ENCODE measurements around the gene CAMTA1.

Gene CAMTA1

DNA sequence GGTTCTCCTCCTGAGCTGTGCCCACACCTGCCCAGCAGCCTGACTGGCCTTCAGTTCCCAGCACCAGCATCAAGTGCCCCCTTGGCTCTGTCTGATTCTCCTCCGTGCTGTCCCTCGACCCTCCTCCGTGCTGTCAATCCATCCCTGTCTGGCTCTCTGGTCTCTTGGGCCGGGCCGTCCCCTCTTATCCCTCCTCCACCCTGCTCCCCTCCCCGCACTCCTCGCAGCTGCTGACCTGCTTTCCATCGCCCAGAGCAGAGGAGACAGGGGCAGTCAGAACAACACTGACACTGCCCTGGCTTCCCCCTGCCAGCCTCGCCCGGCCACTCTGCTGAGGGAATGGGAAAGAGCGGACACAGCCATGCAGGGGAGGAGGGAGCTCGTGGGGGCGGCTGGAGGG lies 267.4 kb downstream of the CAMTA1 start:
- in situ Hi-C loops (cut with MboI; ENCODE audit: low sequenced_read_pairs) = loop anchor here (25.0 kb wide), 1 partner anchor 340 kb away; the partner anchor contains the start of gene DNAJC11

DNA sequence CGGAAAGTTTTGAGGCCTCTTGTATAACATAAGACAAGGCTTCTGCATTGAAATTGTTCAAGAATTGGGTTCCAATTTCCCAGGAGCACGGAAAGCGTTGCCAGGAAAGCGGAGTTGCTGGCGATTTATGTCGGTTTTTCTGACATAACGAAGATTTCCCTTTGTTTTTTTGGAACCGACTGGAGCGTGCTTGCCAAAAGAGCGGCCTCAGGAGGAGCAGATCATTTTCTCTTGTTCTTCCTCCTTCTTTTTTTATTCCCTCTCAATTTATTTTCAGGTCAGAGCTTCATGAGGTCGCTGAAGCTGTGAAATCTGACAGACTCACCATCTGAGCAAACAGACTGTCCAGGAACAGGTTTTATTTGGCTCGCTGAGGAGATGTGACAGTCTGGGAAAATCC lies 275.5 kb downstream of the CAMTA1 start:
- in situ Hi-C loops (cut with MboI; ENCODE audit: low sequenced_read_pairs) = loop anchor here (25.0 kb wide), 1 partner anchor 348 kb away; the partner anchor contains the start of gene DNAJC11

DNA sequence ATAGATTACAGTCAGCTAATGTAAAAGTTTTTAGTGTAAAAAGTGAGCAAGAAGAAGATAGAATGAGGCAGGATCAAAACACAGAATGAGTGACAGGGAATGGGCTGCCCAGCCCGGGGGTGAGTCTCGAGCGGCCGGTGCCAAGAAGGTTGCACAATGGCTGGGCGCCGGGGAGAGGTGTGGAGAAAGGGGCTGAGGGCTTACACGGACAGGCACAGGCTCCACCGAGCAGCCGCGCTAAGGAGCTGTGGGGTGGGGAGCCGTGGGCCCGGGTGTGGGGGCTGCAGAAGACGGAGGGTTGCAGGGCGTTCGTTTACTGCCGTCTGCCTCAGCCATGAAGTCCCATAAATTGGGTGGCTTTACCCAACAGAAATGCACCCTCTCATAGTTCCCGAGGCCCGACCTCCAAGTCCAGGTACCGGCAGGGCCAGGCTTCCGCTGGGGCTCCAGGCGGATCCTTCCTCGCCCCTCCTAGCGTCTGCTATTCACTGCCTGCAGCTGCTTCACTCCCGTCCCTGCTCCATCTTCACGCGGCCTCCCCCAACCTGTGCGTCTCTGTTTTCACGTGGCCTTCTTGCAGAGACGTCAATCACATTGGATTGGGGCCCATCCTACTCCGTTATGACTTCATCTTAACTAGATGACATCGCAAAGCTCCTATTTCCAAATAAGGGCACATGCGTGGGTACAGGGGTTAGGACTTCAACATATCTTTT lies 277.2 kb downstream of the CAMTA1 start:
- in situ Hi-C loops (cut with MboI; ENCODE audit: low sequenced_read_pairs) = loop anchor here (25.0 kb wide), 1 partner anchor 350 kb away; the partner anchor contains the start of gene DNAJC11

DNA sequence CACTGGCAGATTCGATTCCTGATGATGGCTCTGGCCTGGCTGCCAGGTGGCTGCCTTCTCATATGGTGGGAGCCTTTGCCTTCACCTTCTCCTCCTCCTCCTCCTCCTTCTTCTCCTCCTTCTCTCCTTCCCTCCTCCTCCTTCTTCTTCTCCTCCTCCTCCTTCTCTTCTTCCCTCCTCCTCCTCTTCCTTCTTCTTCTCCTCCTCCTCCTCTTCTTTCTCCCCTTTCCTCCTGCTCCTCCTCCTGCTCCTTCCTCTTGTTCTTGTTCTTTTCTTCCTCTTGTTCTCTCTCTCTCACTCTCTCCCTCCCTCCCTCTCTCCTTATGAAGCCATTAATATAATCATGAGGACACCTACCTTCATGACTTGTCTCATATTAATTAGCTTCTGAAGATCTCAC lies 278.7 kb downstream of the CAMTA1 start:
- in situ Hi-C loops (cut with MboI; ENCODE audit: low sequenced_read_pairs) = loop anchor here (25.0 kb wide), 1 partner anchor 352 kb away; the partner anchor contains the start of gene DNAJC11

DNA sequence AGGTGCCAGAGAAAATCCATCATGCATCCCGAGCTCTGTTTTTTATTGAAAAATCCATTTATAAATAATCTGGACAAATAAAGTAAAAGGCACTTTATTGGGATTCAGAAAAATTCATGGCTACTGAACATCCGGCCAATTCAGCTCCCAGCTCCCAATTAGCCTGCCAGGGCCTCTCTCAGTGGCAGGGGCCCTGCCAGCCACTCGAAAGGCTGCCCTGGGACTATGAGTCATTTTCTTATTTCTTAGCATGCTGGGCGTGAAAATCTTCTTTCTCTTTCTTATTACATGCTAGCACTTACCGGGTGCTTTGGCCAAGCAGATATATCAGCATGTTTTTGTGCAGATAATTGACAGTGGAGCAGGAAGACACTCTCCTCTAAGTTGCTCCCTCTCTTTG lies 283.3 kb downstream of the CAMTA1 start:
- in situ Hi-C loops (cut with MboI; ENCODE audit: low sequenced_read_pairs) = loop anchor here (25.0 kb wide), 1 partner anchor 356 kb away; the partner anchor contains the start of gene DNAJC11

DNA sequence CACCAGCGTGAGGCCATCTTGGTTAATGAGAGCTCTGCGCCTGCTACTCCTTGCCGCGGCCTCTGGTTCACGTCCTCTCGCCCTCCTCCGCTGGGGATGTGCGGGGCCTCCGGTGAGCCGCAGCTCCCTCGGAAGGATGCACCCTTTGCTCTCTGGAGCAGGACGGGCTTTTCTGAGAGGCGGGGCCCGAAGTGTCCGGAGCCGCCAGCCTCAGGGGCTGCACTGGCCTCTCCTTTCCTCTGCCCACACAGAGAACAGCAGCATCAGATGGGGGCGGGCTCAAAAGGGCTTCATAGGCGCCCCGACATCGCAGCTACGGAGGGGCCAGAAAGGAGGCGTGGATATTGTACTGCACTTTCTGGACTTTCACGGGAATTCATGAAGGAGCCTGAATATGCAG lies 284.7 kb downstream of the CAMTA1 start:
- in situ Hi-C loops (cut with MboI; ENCODE audit: low sequenced_read_pairs) = loop anchor here (25.0 kb wide), 1 partner anchor 358 kb away; the partner anchor contains the start of gene DNAJC11

DNA sequence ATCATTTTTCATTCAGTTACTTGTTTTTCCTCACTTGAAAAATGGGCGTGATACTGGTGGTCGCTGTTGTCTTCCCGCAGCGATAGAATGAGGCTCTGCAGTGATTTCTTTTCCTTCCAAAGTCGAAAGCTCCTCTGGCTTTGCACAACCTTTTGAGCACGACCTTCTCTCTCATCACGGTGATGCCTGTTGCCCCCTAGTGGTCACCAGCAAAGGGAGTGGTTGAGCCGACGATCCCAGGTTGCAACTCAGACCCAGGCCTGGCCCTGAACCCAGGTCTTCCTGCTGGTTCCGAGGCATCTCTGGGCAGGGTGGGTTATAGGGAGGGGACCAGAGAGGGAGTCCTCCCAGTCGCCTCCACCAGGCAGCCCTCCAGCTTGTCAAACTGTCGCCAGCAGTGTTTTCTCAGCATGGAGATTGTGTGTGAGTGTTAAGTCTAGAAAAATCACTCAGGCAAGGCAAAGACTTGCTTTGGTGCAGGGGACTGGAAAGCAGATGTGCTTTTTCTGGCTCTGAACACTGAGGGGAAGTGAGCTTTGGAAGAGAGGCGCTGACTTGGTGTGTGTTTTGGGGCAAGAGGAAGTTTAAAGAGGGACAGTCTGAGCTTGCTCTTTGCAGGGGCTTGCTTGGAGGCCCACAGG lies 285.3 kb downstream of the CAMTA1 start:
- in situ Hi-C loops (cut with MboI; ENCODE audit: low sequenced_read_pairs) = loop anchor here (25.0 kb wide), 1 partner anchor 358 kb away; the partner anchor contains the start of gene DNAJC11

DNA sequence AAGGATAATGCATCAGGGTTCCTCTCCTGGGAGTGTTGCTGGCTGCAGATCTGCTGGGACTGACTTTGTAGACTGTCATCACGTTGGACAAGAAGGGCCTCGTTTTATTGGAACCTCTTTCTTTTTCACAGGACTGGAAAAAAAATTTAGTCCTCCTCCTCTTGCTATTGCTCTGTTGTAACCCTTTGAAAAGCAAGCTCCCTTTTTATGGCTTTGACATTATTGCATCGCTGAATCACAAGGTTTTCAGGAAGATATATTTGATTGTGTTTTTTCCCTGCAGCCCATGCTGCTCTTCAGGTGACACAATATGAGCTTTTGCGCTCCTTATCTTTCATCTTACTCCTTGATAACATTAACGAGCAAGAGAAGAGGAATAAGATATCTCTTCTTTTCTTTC lies 290.9 kb downstream of the CAMTA1 start:
- in situ Hi-C loops (cut with MboI; ENCODE audit: low sequenced_read_pairs) = no loop called here

DNA sequence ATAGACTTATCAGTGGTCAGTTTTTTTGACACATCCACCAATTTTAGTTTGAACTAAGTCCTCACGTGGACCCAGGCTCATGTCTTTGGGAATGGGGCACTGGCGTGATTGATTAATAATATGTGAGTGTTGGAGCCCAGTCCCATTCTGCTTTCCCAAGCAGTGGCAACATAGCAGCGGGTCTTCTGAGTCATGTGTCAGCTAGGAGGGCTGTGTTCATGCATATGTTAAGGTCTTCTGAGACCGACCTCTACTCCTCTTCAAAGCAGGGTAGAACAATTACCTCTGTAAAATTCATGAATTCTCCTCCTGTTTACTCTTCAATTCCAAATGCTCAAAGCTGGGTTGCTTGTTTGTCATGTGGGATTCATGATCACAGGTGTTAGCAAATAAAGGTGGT lies 291.3 kb downstream of the CAMTA1 start:
- in situ Hi-C loops (cut with MboI; ENCODE audit: low sequenced_read_pairs) = no loop called here

DNA sequence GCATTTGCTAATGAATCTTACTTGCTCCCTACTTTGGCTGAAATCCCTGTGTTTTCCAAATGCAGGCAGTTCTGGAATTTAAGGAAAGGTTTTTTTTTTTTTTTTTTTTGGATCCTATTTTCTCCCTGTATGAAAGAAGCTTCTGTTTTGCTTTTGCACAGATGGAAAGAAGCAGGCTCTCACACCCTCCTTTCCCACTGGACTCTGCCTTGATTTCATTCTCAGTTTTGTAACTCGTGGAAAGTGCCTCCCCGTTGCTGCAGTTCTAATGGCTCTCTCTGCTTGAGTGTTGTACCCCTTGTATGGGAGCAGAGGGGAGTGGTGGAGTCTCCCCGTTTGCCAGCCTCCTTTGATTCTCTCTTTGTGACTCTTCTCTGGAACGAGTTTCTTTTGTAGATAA lies 291.9 kb downstream of the CAMTA1 start:
- in situ Hi-C loops (cut with MboI; ENCODE audit: low sequenced_read_pairs) = no loop called here

DNA sequence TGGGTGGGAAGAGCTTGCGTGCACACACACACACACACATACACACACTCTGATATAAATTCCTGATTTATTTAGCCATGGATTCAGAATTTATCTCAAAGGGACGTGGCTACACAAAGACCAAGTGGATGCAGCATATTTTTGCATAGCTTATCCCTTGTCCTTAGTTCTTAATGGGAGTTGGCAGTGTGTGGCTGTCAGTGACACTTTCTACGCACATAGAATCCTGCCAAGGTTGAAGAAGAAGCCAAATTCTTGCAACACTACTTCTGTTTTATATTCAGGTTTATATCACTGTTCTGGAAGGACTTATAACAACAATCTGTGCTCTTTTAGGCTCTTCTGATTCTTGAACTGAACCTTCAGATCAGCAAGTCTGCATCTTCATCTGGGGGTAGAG lies 292.7 kb downstream of the CAMTA1 start:
- in situ Hi-C loops (cut with MboI; ENCODE audit: low sequenced_read_pairs) = no loop called here

DNA sequence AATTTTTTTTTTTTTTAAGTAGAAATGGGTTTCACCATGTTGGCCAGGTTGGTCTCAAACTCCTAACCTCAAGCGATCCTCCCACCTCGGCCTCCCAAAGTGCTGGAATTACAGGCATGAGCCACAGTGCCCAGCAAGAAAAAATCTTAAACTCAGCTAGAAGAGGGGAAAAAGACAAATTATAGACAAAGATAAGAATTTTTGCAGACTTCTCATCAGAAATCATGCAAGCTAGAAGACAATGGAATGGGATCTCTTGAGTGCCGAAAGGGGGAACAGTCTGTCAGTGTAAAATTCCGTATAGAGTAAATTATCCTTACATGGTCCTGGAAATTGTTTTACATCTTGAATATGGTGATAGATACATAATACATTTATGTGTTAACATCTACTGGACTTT lies 294.4 kb downstream of the CAMTA1 start:
- in situ Hi-C loops (cut with MboI; ENCODE audit: low sequenced_read_pairs) = no loop called here

DNA sequence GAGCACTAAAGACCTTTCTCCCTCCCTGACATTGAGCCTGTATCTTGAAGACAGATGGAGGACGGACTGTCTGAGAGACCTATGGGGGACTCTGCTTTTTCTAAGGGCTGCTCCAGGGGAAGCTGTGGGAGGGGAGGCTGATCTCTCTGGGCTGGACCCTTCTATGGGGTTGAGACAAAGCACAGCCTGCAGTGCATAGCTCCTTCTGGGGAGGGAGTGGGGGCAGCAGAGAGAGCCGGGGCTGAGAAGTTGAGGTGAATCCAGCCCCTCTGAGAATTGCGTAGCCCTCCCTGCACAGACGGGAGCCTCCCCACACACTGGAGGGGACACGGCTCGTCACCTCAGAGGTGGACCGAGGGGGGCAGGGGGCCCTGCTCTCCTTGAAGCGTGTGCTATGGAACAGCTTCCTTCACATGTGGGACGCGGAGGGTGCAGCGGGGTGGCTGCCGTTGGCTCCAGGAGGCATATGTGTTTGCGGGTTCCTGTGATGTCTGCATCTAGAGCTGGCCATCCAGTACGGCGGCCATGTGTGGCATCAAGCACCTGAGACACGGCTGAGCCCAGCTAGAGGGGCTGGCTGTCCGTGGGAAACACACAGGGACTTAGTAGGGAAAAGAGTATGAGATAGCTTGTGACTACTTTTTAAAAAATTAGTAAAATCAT lies 299.1 kb downstream of the CAMTA1 start:
- in situ Hi-C loops (cut with MboI; ENCODE audit: low sequenced_read_pairs) = no loop called here

DNA sequence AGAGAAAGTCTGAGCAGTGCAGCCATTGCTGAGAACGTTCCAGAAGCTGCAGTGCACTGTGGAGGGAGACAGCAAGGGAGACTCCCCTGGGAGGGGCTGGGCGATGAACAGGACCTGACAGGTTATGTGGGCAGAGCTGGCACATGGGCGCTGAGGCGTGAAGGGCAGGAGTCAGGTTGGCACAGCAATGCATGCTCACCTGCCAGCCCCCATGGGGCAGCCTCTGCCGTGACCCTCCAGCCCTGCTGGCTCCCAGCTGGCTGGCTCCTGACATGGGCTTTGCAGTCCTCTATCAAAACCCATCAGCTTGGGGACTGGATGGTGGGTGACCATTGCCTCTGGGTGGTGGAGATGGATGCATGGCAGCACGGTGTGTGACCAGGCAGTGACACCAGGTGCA lies 300.3 kb downstream of the CAMTA1 start:
- in situ Hi-C loops (cut with MboI; ENCODE audit: low sequenced_read_pairs) = no loop called here

DNA sequence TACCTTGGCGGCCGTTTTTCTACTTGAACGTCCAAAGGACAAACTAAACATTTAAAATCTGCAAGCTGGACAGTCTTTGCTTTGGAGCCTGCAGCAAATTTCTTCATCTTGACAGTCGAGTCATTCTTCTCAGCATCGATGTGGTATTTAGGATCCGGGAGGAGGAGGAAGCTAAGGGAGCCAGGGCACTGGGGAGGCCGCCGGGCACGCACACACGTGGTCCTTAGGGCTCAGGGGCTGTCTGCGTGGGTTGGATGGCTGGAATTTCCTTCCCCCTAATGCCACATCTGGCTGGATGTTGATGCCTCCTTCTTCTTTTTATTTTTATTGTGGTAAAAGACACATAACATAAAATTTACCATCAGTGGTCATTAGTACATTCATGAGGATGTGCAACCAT lies 300.9 kb downstream of the CAMTA1 start:
- in situ Hi-C loops (cut with MboI; ENCODE audit: low sequenced_read_pairs) = no loop called here

DNA sequence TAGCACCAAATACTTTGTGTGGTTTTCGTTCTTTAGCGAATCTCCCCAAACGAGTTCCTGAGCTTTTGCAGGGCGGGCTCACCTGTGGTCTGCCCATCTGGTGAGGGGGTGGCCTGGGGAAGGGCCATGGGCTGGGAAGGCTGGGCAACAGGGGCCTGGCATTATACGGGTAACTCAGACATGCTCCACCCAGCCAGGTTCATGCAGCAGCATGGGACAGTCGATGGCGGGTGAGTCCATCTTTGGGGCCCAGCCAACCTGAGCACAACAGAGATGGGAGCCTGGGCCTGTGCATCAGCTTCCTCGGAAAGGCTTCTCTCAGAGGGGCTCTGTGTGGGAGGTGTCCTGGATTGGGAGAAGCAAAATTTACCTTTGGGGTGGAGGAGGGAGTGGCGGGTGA lies 302.6 kb downstream of the CAMTA1 start:
- in situ Hi-C loops (cut with MboI; ENCODE audit: low sequenced_read_pairs) = no loop called here

DNA sequence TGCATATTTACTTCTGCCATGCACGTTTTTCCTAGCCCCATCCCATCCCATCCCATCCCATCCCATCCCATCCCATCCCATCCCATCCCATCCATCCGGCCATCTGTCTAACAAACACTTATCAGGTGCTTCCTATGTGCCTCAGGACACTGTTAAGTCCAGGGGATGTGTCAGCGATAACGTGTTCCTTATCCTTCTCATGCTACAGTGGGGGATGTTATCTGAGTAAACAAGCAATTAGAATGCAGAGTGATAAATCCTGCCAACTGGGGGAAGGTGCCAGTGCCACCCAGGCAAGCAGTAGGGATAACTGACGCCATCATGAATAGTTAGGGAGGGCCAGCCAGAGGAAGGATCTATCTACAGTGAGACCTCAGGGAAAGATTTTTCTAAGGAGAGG lies 304.2 kb downstream of the CAMTA1 start:
- in situ Hi-C loops (cut with MboI; ENCODE audit: low sequenced_read_pairs) = no loop called here

DNA sequence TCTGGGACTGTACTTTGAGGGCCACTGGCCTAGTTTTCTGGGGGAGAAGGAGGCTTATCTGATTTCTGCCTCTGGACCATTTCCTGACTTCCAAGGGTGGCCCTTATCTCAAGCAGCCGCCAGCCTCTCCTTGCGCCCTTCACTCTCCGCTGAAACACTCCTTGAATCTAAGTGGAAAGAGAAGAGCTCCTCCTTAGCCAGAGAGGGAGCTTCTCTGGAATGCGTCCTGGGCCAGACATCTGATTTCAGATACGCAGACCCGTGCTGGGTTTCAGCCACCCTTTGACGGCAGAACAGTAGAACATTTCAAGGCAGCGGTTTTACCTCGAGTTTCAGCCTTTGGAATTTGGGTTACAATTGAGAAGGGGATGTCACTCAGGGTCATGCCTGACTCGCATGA lies 308.0 kb downstream of the CAMTA1 start:
- in situ Hi-C loops (cut with MboI; ENCODE audit: low sequenced_read_pairs) = no loop called here

DNA sequence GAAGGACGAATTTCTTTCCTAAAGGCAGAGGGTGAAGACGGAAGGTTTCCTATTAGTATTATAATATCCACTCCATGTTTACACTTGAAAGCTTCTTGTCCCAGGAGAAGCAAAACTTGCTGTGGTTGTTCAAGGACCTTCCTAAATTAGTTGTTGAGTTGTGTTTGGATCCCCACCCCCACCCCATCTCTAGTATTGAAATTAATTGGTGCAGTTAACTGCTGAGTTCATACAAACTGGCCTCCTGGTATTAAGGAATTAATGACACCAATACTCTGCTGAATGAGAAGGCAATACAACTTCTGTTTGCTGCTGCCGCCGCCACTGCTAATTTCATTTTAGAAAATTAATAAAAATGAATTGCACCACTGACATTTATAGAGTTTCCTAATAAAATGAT lies 308.8 kb downstream of the CAMTA1 start:
- in situ Hi-C loops (cut with MboI; ENCODE audit: low sequenced_read_pairs) = no loop called here

DNA sequence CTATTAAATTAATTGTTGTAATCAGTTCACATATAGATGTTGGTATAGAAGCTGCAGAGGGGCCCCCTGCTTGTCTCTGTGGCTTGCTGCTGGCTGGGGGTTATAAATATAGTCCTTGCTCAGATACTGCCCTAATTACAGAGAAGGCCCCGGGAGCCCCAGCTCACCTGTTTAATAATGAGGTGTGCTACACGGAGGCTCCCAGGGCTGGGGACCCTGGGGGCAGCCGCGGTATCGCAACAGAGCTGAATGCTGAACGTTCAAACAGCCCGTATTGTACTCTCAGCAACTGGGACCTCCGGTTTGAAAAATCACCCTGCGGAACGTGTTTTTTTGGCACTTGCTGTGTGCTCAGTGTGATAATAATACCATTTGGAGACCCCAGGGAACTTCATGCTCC lies 309.3 kb downstream of the CAMTA1 start:
- in situ Hi-C loops (cut with MboI; ENCODE audit: low sequenced_read_pairs) = no loop called here

DNA sequence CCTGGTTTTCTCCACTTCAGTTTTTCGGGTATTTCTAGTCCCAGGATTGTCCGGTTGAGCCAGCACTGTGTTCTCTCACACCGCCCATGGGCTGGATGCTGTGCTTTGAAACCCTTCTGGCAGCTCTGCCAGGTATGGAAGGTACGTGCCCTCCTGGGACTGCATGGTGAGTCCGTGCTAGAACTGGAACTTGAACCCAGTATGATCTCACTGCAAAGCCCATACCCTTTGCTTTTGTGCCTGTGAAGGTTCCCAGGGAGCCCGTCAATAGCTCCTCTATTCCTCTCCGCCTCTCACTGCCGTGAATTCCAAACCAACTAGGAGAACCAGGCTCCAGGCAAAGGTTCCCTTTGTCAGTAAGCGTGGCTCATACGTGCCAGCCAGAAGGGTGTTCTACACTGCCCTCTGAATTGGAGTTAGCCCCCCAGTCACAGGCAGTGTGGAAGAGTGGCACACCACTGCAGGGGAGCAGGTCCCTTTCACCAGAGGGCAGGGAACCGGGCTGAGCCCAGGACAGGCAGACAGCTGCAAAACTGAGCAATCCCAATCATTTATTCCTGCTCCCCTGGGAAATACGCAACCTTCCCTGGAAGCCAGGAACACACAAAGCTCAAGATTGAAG lies 310.2 kb downstream of the CAMTA1 start:
- in situ Hi-C loops (cut with MboI; ENCODE audit: low sequenced_read_pairs) = no loop called here

All from HL-60/S4 treated with retinoic acid at 250 ng/mL for 4 days and 3 days (cell line).